OCI-LY1 (cell line): ENCODE measurements around the gene KRT1.

ENCODE experiments used
- H2AFZ ChIP-seq: fragments of 200-600 bp; sonication (generic), shearing (Covaris generic); 2 replicates; pipeline ENCODE4 v1.6.0; 2014; ENCODE audit warnings: antibody characterized with exemption, mild to moderate bottlenecking, low read length
- H3F3A ChIP-seq: fragments of 200-600 bp; sonication (generic), shearing (Covaris generic); 2 replicates; pipeline ENCODE4 v1.6.0; 2014; ENCODE audit warnings: mild to moderate bottlenecking, antibody characterized with exemption, low read length, moderate library complexity; ENCODE audit not compliant: insufficient read depth
- H3K27ac ChIP-seq: fragments of 200-600 bp; sonication (generic); 2 replicates; pipeline ENCODE4 v1.5.1; 2014; ENCODE audit warnings: low read length, mixed run types, mild to moderate bottlenecking, low read depth; ENCODE audit not compliant: poor library complexity, severe bottlenecking
- H3K27me3 ChIP-seq: fragments of 200-600 bp; sonication (generic); 2 replicates; pipeline ENCODE4 v1.6.0; 2014; ENCODE audit warnings: antibody characterized with exemption, mild to moderate bottlenecking, low read length, moderate library complexity; ENCODE audit not compliant: insufficient read depth
- H3K36me3 ChIP-seq: fragments of 200-600 bp; sonication (generic); 2 replicates; pipeline ENCODE4 v1.6.1; 2014; ENCODE audit warnings: mild to moderate bottlenecking, antibody characterized with exemption, low read length, moderate library complexity, mixed read lengths; ENCODE audit not compliant: insufficient read depth
- H3K4me1 ChIP-seq: fragments of 200-600 bp; sonication (generic); 2 replicates; pipeline ENCODE4 v1.5.1; 2014; ENCODE audit warnings: mild to moderate bottlenecking, low read length, moderate library complexity; ENCODE audit not compliant: insufficient read depth, severe bottlenecking
- H3K4me2 ChIP-seq: fragments of 200-600 bp; sonication (generic), shearing (Covaris generic); 2 replicates; pipeline ENCODE4 v1.6.1; 2014; ENCODE audit warnings: low read length
- H3K4me3 ChIP-seq: fragments of 200-600 bp; sonication (generic); 2 replicates; pipeline ENCODE4 v1.5.1; 2014; ENCODE audit warnings: low read length, low read depth, mild to moderate bottlenecking, mixed read lengths; ENCODE audit not compliant: poor library complexity, severe bottlenecking
- H3K79me2 ChIP-seq: fragments of 200-600 bp; shearing (Covaris generic); 2 replicates; pipeline ENCODE4 v1.6.1; 2016; ENCODE audit warnings: mixed run types, low read length, mixed read lengths; ENCODE audit not compliant: insufficient read depth
- H3K9ac ChIP-seq: fragments of 200-600 bp; sonication (generic), shearing (Covaris generic); 2 replicates; pipeline ENCODE4 v1.6.1; 2014; ENCODE audit warnings: mild to moderate bottlenecking, low read length, mixed read lengths
- H3K9me2 ChIP-seq: fragments of 200-600 bp; sonication (generic), shearing (Covaris generic); 2 replicates; pipeline ENCODE4 v1.6.1; 2014; ENCODE audit warnings: low read depth, mild to moderate bottlenecking, low read length, mixed read lengths
- H3K9me3 ChIP-seq: fragments of 200-600 bp; shearing (Covaris generic); 2 replicates; pipeline ENCODE4 v1.6.1; 2014; ENCODE audit warnings: low read length, mixed read lengths
- H4K20me1 ChIP-seq: fragments of 200-600 bp; sonication (generic), shearing (Covaris generic); 2 replicates; pipeline ENCODE4 v1.6.0; 2016; ENCODE audit warnings: mild to moderate bottlenecking, low read length; ENCODE audit not compliant: insufficient read depth
- CTCF ChIP-seq: fragments of 200-600 bp; sonication (generic), shearing (Covaris generic); IDR thresholded peaks from 2 replicates; pipeline ENCODE4 v1.5.1; 2017; ENCODE audit warnings: mild to moderate bottlenecking, antibody characterized with exemption, low read length, moderate library complexity, mixed read lengths
- EZH2 ChIP-seq: fragments of 200-600 bp; sonication (generic), shearing (Covaris generic); IDR thresholded peaks from 2 replicates; pipeline ENCODE4 v1.8.0; 2017; ENCODE audit warnings: borderline replicate concordance, mixed run types, mild to moderate bottlenecking, antibody characterized with exemption, low read length, moderate library complexity, mixed read lengths

The KRT1 gene

GRCh38 chr12:52637299-52637698 is 42.9 kb downstream of the KRT1 start:
- H3K27me3 ChIP-seq: no peaks in the 10 kb centered on the region
- no peaks in the 10 kb centered on the region for H3K9me3 ChIP-seq
- no peaks in the 10 kb centered on the region for H3K4me1 ChIP-seq
- no peaks in the 10 kb centered on the region for H3F3A ChIP-seq
- H4K20me1 ChIP-seq: no peaks in the 10 kb centered on the region
- no peak overlapping the region for H3K4me3 ChIP-seq
- no peak for TF ChIP-seq EZH2
- TF ChIP-seq CTCF: no peak
- no peaks in the 10 kb centered on the region for H3K79me2 ChIP-seq
- H3K4me2 ChIP-seq: no peak overlapping the region
- no peak overlapping the region for H3K27ac ChIP-seq
- no peak overlapping the region for H3K9ac ChIP-seq
- H3K9me2 ChIP-seq: no peaks in the 10 kb centered on the region
- no peak overlapping the region for H2AFZ ChIP-seq
- H3K36me3 ChIP-seq: no peaks in the 10 kb centered on the region

- H3F3A ChIP-seq: no peaks in the 10 kb centered on the region
- no peak overlapping the region for H3K4me2 ChIP-seq
- H3K27me3 ChIP-seq: no peaks in the 10 kb centered on the region
- no peaks in the 10 kb centered on the region for H3K9me2 ChIP-seq
- no peak overlapping the region for H3K27ac ChIP-seq
- H3K79me2 ChIP-seq: no peaks in the 10 kb centered on the region
- no peaks in the 10 kb centered on the region for H3K36me3 ChIP-seq
- no peak overlapping the region for H3K4me3 ChIP-seq
- no peak overlapping the region for H3K9ac ChIP-seq
- H3K4me1 ChIP-seq: no peaks in the 10 kb centered on the region
- no peaks in the 10 kb centered on the region for H3K9me3 ChIP-seq
- TF ChIP-seq CTCF (no peak), EZH2 (no peak)
- no peaks in the 10 kb centered on the region for H4K20me1 ChIP-seq
- no peak overlapping the region for H2AFZ ChIP-seq
Observed at GRCh38 chr12:52636592-52637258, 43.5 kb downstream of the KRT1 start.

- Histone ChIP-seq H3F3A (no peaks in the 10 kb centered on the region), H3K9me3 (no peaks in the 10 kb centered on the region), H3K4me3 (no peak overlapping the region), H3K9ac (no peak overlapping the region), H3K79me2 (no peaks in the 10 kb centered on the region), H3K27me3 (no peaks in the 10 kb centered on the region), H4K20me1 (no peaks in the 10 kb centered on the region), H3K36me3 (no peaks in the 10 kb centered on the region), H3K27ac (no peak overlapping the region), H3K4me1 (no peaks in the 10 kb centered on the region), H2AFZ (no peak overlapping the region), H3K4me2 (no peak overlapping the region), H3K9me2 (no peaks in the 10 kb centered on the region)
- no peak for TF ChIP-seq EZH2
Observed at GRCh38 chr12:52636189-52636588, 44.0 kb downstream of the KRT1 start.
